SK-N-SH (cell line): ENCODE data around the gene ALOXE3. TPM values are rescaled to one million over a fixed set of nuclear protein-coding genes. Genes with fewer than 3 reads are reported as not detected.

Source experiments
- CTCF ChIA-PET: fragments of 300-600, 350-600 bp; formaldehyde crosslinking; extraction: SDS; loops from one replicate; lab custom pipeline; 2021; lab: Yijun Ruan, JAX
- POLR2A ChIA-PET: fragments of 350-600 bp; sonication (Branson Sonifier 250); formaldehyde crosslinking; extraction: SDS; loops from one replicate; lab custom pipeline; 2020; ENCODE audit warnings: antibody characterized with exemption, inconsistent platforms; lab: Yijun Ruan, JAX
- DNase-seq: peaks from one replicate; pipeline ENCODE4 v3.0.0; 2012
- H2AFZ ChIP-seq: fragments of 200-600 bp; sonication (generic); 2 replicates; pipeline ENCODE4 v1.8.1; 2016; ENCODE audit warnings: antibody characterized with exemption, mild to moderate bottlenecking, low read depth
- H3F3A ChIP-seq: fragments of 200-600 bp; sonication (generic); replicated peaks from 2 replicates; pipeline ENCODE3; 2016; ENCODE audit warnings: antibody characterized with exemption, mild to moderate bottlenecking; ENCODE audit not compliant: insufficient read depth
- H3K27ac ChIP-seq, 2 experiments: fragments of 200-500 bp in 1 of 2; fragments of 200-600 bp in 1 of 2; sonication (Bioruptor generic) in 1 of 2; sonication (generic), shearing (Covaris generic) in 1 of 2; 2 replicates each; pipeline versions ENCODE4 v1.5.1 to v1.6.1; 2014 to 2016; ENCODE audit warnings: low read depth in 2 of 2, inconsistent platforms in 1 of 2, low read length in 1 of 2, mild to moderate bottlenecking in 1 of 2, mixed read lengths in 1 of 2
- H3K27me3 ChIP-seq: fragments of 200-600 bp; sonication (generic), shearing (Covaris generic); 2 replicates; pipeline ENCODE4 v1.6.1; 2016; ENCODE audit warnings: mixed run types; ENCODE audit not compliant: insufficient read depth
- H3K36me3 ChIP-seq, 2 experiments: fragments of 200-500 bp in 1 of 2; fragments of 200-600 bp in 1 of 2; sonication (Bioruptor generic) in 1 of 2; sonication (generic) in 1 of 2; replicated peaks in 1 of 2; 2 replicates each; pipeline versions ENCODE3 to v1.5.1; 2014 to 2016; ENCODE audit warnings: low read length in 1 of 2, mild to moderate bottlenecking in 1 of 2; ENCODE audit not compliant: insufficient read depth in 2 of 2, control insufficient read depth in 1 of 2
- H3K4me1 ChIP-seq, 2 experiments: fragments of 200-500 bp in 1 of 2; fragments of 200-600 bp in 1 of 2; sonication (Bioruptor generic) in 1 of 2; sonication (generic), shearing (Covaris generic) in 1 of 2; 2 replicates each; pipeline versions ENCODE4 v1.5.1 to v1.6.1; 2014 to 2016; ENCODE audit warnings: low read depth in 1 of 2, low read length in 1 of 2, mixed run types in 1 of 2; ENCODE audit not compliant: insufficient read depth in 2 of 2, control insufficient read depth in 1 of 2
- H3K4me2 ChIP-seq: fragments of 200-600 bp; sonication (generic), shearing (Covaris generic); 2 replicates; pipeline ENCODE4 v1.6.1; 2017; ENCODE audit warnings: mixed run types
- H3K4me3 ChIP-seq, 2 experiments: fragments of 200-500 bp in 1 of 2; fragments of 200-600 bp in 1 of 2; sonication (Bioruptor generic) in 1 of 2; sonication (generic), shearing (Covaris generic) in 1 of 2; 2 replicates each; pipeline versions ENCODE4 v1.5.1 to v1.8.1; 2014 to 2016; ENCODE audit warnings: low read depth in 2 of 2, inconsistent platforms in 1 of 2, low read length in 1 of 2, mild to moderate bottlenecking in 1 of 2, mixed read lengths in 1 of 2, moderate library complexity in 1 of 2
- H3K79me2 ChIP-seq: fragments of 200-600 bp; sonication (generic); 2 replicates; pipeline ENCODE4 v1.8.1; 2017; ENCODE audit warnings: mild to moderate bottlenecking; ENCODE audit not compliant: insufficient read depth
- H3K9ac ChIP-seq: fragments of 200-600 bp; sonication (generic); 2 replicates; pipeline ENCODE4 v1.6.1; 2017; ENCODE audit warnings: mixed run types
- H3K9me2 ChIP-seq: fragments of 200-600 bp; sonication (generic); 2 replicates; pipeline ENCODE4 v1.6.1; 2017; ENCODE audit warnings: mixed run types
- H3K9me3 ChIP-seq: fragments of 200-600 bp; sonication (generic); 2 replicates; pipeline ENCODE4 v1.6.1; 2017; ENCODE audit warnings: mixed run types, mild to moderate bottlenecking, moderate library complexity
- H4K20me1 ChIP-seq: fragments of 200-600 bp; sonication (generic); 2 replicates; pipeline ENCODE4 v1.6.1; 2017; ENCODE audit warnings: mild to moderate bottlenecking, mixed run types; ENCODE audit not compliant: insufficient read depth
- CTCF ChIP-seq: fragments of 200-600 bp; sonication (generic); IDR thresholded peaks from 2 replicates; pipeline ENCODE4 v1.6.1; 2017; ENCODE audit warnings: antibody characterized with exemption, mild to moderate bottlenecking, moderate library complexity
- ELF1 ChIP-seq: IDR thresholded peaks from 2 replicates; pipeline ENCODE4 v1.4.0; 2012
- FOSL2 ChIP-seq: IDR thresholded peaks from 2 replicates; pipeline ENCODE4 v1.4.0; 2012; ENCODE audit warnings: low read depth, mild to moderate bottlenecking, moderate library complexity, borderline replicate concordance
- FOXJ3 ChIP-seq: sonication (generic); formaldehyde crosslinking; IDR thresholded peaks from 2 replicates; pipeline ENCODE4 v1.5.1; 2020; ENCODE audit warnings: mild to moderate bottlenecking, missing genetic modification reagents
- IRF3 ChIP-seq: fragments of 150-350 bp; IDR thresholded peaks from 2 replicates; pipeline ENCODE4 v1.6.1; 2016; ENCODE audit warnings: mild to moderate bottlenecking, low read depth, low read length
- JUND ChIP-seq: IDR thresholded peaks from 2 replicates; pipeline ENCODE4 v1.4.0; 2012
- MAX ChIP-seq: IDR thresholded peaks from 2 replicates; pipeline ENCODE4 v1.4.0; 2012; ENCODE audit warnings: low read depth
- MEF2A ChIP-seq: IDR thresholded peaks from 2 replicates; pipeline ENCODE4 v1.4.0; 2012; ENCODE audit warnings: low read depth, borderline replicate concordance
- MXI1 ChIP-seq: IDR thresholded peaks from 2 replicates; pipeline ENCODE4 v1.6.1; 2012; ENCODE audit warnings: mild to moderate bottlenecking, low read depth, low read length, improper control_type of control experiment
- NFIC ChIP-seq: IDR thresholded peaks from 2 replicates; pipeline ENCODE4 v1.4.0; 2012; ENCODE audit warnings: borderline replicate concordance
- PBX3 ChIP-seq: IDR thresholded peaks from 2 replicates; pipeline ENCODE4; 2012
- POLR2AphosphoS5 ChIP-seq: IDR thresholded peaks from 2 replicates; pipeline ENCODE4 v1.6.1; 2012; ENCODE audit warnings: low read depth, low read length
- RFX5 ChIP-seq: IDR thresholded peaks from 2 replicates; pipeline ENCODE4 v1.6.1; 2012; ENCODE audit warnings: mild to moderate bottlenecking, improper control_type of control experiment, low read length
- RXRA ChIP-seq: IDR thresholded peaks from 2 replicates; pipeline ENCODE4 v1.4.0; 2012; ENCODE audit warnings: low read depth, mild to moderate bottlenecking, borderline replicate concordance
- SMC3 ChIP-seq: IDR thresholded peaks from 2 replicates; pipeline ENCODE4 v1.6.1; 2012; ENCODE audit warnings: low read depth, low read length, improper control_type of control experiment
- TAF1 ChIP-seq: IDR thresholded peaks from 2 replicates; pipeline ENCODE4 v1.6.1; 2012; ENCODE audit warnings: low read depth, mild to moderate bottlenecking, low read length, moderate library complexity, borderline replicate concordance
- TEAD4 ChIP-seq: IDR thresholded peaks from 2 replicates; pipeline ENCODE4 v1.4.0; 2012; ENCODE audit warnings: mild to moderate bottlenecking, borderline replicate concordance; ENCODE audit not compliant: insufficient read depth
- YY1 ChIP-seq: IDR thresholded peaks from 2 replicates; pipeline ENCODE4 v1.4.0; 2012; ENCODE audit warnings: low read depth, mild to moderate bottlenecking
- WGBS: methylation state at CpG from one replicate; pipeline ENCODE4 v1.1.6; 2017; ENCODE audit warnings: low lambda C conversion rate; 5-methylcytosine and 5-hydroxymethylcytosine counted together
- polyA plus RNA-seq, 3 experiments: library from polyadenylated mRNA; depleted of rRNA; stranded (reverse); fragments of >200 nt; gene quantifications; 2 replicates each; pipeline ENCODE4 v1.2.3, GENCODE V29; 2012

Gene ALOXE3
- polyA plus RNA-seq, 1 of the 3 experiments (the other 2 are of a cell fraction) = 0.46 TPM

- TF ChIP-seq JUND (no peak), ELF1 (no peak), MXI1 (peak; percentile 99), PBX3 (no peak), TAF1 (peak; percentile 71; the same call in 1 of the 2 replicates), YY1 (no peak), IRF3 (no peak), RFX5 (peak; percentile 86), FOSL2 (no peak), FOXJ3 (CRISPR knock-in tag) (no peak)
Measured at GRCh38 chr17:8152112-8152775, 33.9 kb upstream of the ALOXE3 start, which contains the start of gene PER1 (continued).

GRCh38 chr17:8151641-8152111 lies 33.4 kb upstream of the ALOXE3 start:
- peak overlapping the region; percentile 82 to 95 for H3K27ac ChIP-seq
- no peaks in the 10 kb centered on the region for H3K9me2 ChIP-seq
- peaks cover 26% of the 10 kb centered on the region for H3K79me2 ChIP-seq
- peaks cover 36 to 42% of the 10 kb centered on the region in 2 experiments; a peak in 3 of 4 replicates for H3K4me1 ChIP-seq
- peaks cover 17% of the 10 kb centered on the region for H3F3A ChIP-seq
- peaks cover 9% of the 10 kb centered on the region; the same call in 1 of the 2 replicates for H4K20me1 ChIP-seq
- no peaks in the 10 kb centered on the region for H3K27me3 ChIP-seq
- H3K4me2 ChIP-seq = peak overlapping the region; percentile 95
- CTCF ChIA-PET = interaction anchor here (0.9 to 3.1 kb wide), 6 partner anchors 11 to 33 kb away, joined by 3 to 15 read pairs (median 4); partner anchors contain the start of genes ALOXE3 and HES7
- DNase-seq = no peak
- no peaks in the 10 kb centered on the region for H3K9me3 ChIP-seq
- H2AFZ ChIP-seq = no peak overlapping the region
- H3K36me3 ChIP-seq = peaks cover 4 to 32% of the 10 kb centered on the region in 2 experiments
- H3K4me3 ChIP-seq = peak overlapping the region; percentile 77 to 80
- peak overlapping the region; percentile 98 for H3K9ac ChIP-seq
- TF ChIP-seq RXRA = no peak
- WGBS = 12% methylated on average over 22 of the region's 22 CpGs
- POLR2A ChIA-PET = interaction anchor here (0.8 to 2.5 kb wide), 4 partner anchors 12 to 38 kb away, joined by 3 to 19 read pairs (median 4); no protein-coding TSS in a partner anchor

GRCh38 chr17:8151120-8151640 lies 32.9 kb upstream of the ALOXE3 start:
- Histone ChIP-seq H4K20me1 (peaks cover 9% of the 10 kb centered on the region; the same call in 1 of the 2 replicates), H2AFZ (no peak overlapping the region), H3K4me1 (peaks cover 36 to 42% of the 10 kb centered on the region in 2 experiments; a peak in 3 of 4 replicates), H3K9me3 (no peaks in the 10 kb centered on the region), H3K36me3 (peaks cover 9 to 37% of the 10 kb centered on the region in 2 experiments), H3K4me3 (peak overlapping the region; percentile 77 to 80), H3K9ac (peak overlapping the region; percentile 98), H3K9me2 (no peaks in the 10 kb centered on the region), H3F3A (peaks cover 17% of the 10 kb centered on the region), H3K27ac (peak overlapping the region; percentile 82 to 95), H3K27me3 (no peaks in the 10 kb centered on the region), H3K4me2 (peak overlapping the region; percentile 95), H3K79me2 (peaks cover 26% of the 10 kb centered on the region)
- CTCF ChIA-PET = interaction anchor here (0.9 to 3.1 kb wide), 4 partner anchors 12 to 32 kb away, joined by 3 to 15 read pairs (median 4); partner anchors contain the start of genes ALOXE3 and HES7
- 45% methylated on average over 17 of the region's 38 CpGs for WGBS
- DNase-seq = peak; percentile 93
- POLR2A ChIA-PET = interaction anchor here (1.1 to 2.5 kb wide), 2 partner anchors 12 to 22 kb away, joined by 6 to 19 read pairs; no protein-coding TSS in a partner anchor
- TF ChIP-seq MEF2A = peak; percentile 75; the same call in 1 of the 2 replicates
- no peak for TF ChIP-seq IRF3
- no peak for TF ChIP-seq TAF1
- TF ChIP-seq MAX = peak; percentile 53; the same call in 1 of the 2 replicates
- no peak for TF ChIP-seq TEAD4
- TF ChIP-seq RXRA = no peak
- TF ChIP-seq POLR2AphosphoS5 = no peak
- no peak for TF ChIP-seq CTCF
- no peak for TF ChIP-seq JUND
- TF ChIP-seq SMC3 = no peak
- TF ChIP-seq NFIC = no peak
